HepG2 (cell line): Measurements from ENCODE around the gene LRRC3C.

Experiments
- NFYC ChIP-seq: IDR thresholded peaks from 2 replicates; pipeline ENCODE4 v1.6.1; 2016; ENCODE audit warnings: missing genetic modification reagents, missing compliant biosample characterization
- NPAS2 ChIP-seq: sonication (generic); formaldehyde crosslinking; IDR thresholded peaks from 2 replicates; pipeline ENCODE4 v1.8.0; 2022; ENCODE audit warnings: mild to moderate bottlenecking, missing genetic modification reagents, borderline replicate concordance

DNA sequence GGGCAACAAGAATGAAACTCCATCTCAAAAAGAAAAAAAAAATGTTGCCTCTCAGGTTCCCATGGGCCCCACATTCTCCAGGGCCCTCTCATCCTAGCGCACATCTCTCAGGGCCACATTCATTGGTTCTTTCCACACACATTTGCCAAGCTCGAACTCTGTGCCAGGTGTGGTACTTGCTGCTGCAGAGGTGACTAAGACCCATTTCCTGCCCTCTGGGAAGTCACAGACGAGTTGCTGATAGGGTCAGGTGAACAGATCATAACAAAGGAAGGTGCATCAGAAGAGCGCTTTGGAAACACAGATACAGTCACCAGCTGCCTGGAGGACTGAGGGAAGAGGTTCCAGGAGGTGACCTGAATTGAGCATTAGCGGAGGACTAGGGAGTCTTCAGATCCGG, 36.3 kb downstream of the LRRC3C start:
- no peak for TF ChIP-seq NFYC
- TF ChIP-seq NPAS2 (CRISPR knock-in tag): no peak
